CD4-positive, alpha-beta T cell (primary cell): ENCODE measurements around the gene GALNT18. TPM values are rescaled to one million over a fixed set of nuclear protein-coding genes. Genes with fewer than 3 reads are reported as not detected.

Experiments
- ATAC-seq: fragments of 200-7000 bp; cut with Tn5 transposase; one replicate; pipeline ENCODE4 v1.10.0; 2022; ENCODE audit warnings: mild to moderate bottlenecking; ENCODE audit not compliant: poor library complexity
- CTCF ChIA-PET: fragments of 350-600 bp; sonication (Branson Sonifier 250); formaldehyde crosslinking; loops from one replicate; lab custom pipeline; 2021; ENCODE audit warnings: antibody characterized with exemption, inconsistent platforms; lab: Charles Lee
- POLR2A ChIA-PET: fragments of 350-600 bp; sonication (Branson Sonifier 250); formaldehyde crosslinking; loops from one replicate; lab custom pipeline; 2021; ENCODE audit warnings: antibody characterized with exemption, inconsistent platforms; lab: Charles Lee
- DNase-seq, 14 experiments: peaks; one replicate each; pipeline ENCODE4 v3.0.0-alpha.2; 2013 to 2020; ENCODE audit warnings: mixed read lengths in 2 of 14
- H3K27ac ChIP-seq, 2 donors: one replicate each; pipeline versions ENCODE4 v1.5.1 to v1.7.0; 2013; ENCODE audit warnings: low read length in 2 of 2, low read depth in 1 of 2, mild to moderate bottlenecking in 1 of 2
- H3K27me3 ChIP-seq, 2 experiments: 1 replicate in 1 of 2; 2 replicates in 1 of 2; pipeline versions ENCODE4 v1.6.1 to v1.7.0; 2013; ENCODE audit warnings: low read length in 2 of 2, control low read depth in 1 of 2, mild to moderate bottlenecking in 1 of 2, moderate library complexity in 1 of 2; ENCODE audit not compliant: insufficient read depth in 2 of 2, control insufficient read depth in 1 of 2
- H3K36me3 ChIP-seq: one replicate; pipeline ENCODE4 v1.6.1; 2013; ENCODE audit warnings: low read length, control low read depth; ENCODE audit not compliant: insufficient read depth
- H3K4me1 ChIP-seq: one replicate; pipeline ENCODE4 v1.6.1; 2013; ENCODE audit warnings: low read length, control low read depth; ENCODE audit not compliant: insufficient read depth
- H3K4me3 ChIP-seq: one replicate; pipeline ENCODE4 v1.5.1; 2013; ENCODE audit warnings: mild to moderate bottlenecking, low read length, moderate library complexity
- H3K9me3 ChIP-seq, 2 experiments: 1 replicate in 1 of 2; 2 replicates in 1 of 2; pipeline versions ENCODE4 v1.6.1 to v1.7.0; 2013; ENCODE audit warnings: low read length in 2 of 2, mild to moderate bottlenecking in 2 of 2, control low read depth in 1 of 2, moderate library complexity in 1 of 2; ENCODE audit not compliant: control insufficient read depth in 1 of 2, insufficient read depth in 1 of 2
- H3K27ac Mint-ChIP-seq: one replicate; pipeline ENCODE4 v1.8.0; 2020; ENCODE audit warnings: mixed read lengths
- H3K27me3 Mint-ChIP-seq: one replicate; pipeline ENCODE4 v1.8.0; 2021; ENCODE audit warnings: mixed read lengths
- H3K36me3 Mint-ChIP-seq: one replicate; pipeline ENCODE4 v1.8.0; 2021; ENCODE audit warnings: low read depth, mixed read lengths
- H3K4me1 Mint-ChIP-seq: one replicate; pipeline ENCODE4 v1.8.0; 2021; ENCODE audit warnings: low read depth, mixed read lengths
- H3K4me3 Mint-ChIP-seq: one replicate; pipeline ENCODE4 v1.8.0; 2020; ENCODE audit warnings: mild to moderate bottlenecking, mixed read lengths
- H3K9me3 Mint-ChIP-seq: one replicate; pipeline ENCODE4 v1.8.0; 2020; ENCODE audit warnings: mixed read lengths
- intact Hi-C, 2 experiments: fragments of 100-400 bp; cut with DNase I in 1 of 2; cut with micrococcal nuclease in 1 of 2; formaldehyde crosslinking; loops; one replicate each; pipeline versions ENCODE4 v1.15.1 to v1.9.0; 2023 to 2025; cut with DNase I, micrococcal nuclease
- total RNA-seq, 174 experiments: library from RNA in 2 of 174; stranded (reverse) in 2 of 174; gene quantifications; one replicate each; pipeline ENCODE4 v1.2.3 and lab custom pipeline; 2021 to 2026
- TF ChIP-seq, protein P1 (sequence below): fragments of 200-600 bp; IDR thresholded peaks from one replicate; pipeline ENCODE4 v1.8.0; 2022; ENCODE audit warnings: antibody characterized with exemption, mild to moderate bottlenecking

GALNT18 gene
- total RNA-seq, 2 experiments from 2014 or later: 0.08 TPM; not detected in 1

DNA sequence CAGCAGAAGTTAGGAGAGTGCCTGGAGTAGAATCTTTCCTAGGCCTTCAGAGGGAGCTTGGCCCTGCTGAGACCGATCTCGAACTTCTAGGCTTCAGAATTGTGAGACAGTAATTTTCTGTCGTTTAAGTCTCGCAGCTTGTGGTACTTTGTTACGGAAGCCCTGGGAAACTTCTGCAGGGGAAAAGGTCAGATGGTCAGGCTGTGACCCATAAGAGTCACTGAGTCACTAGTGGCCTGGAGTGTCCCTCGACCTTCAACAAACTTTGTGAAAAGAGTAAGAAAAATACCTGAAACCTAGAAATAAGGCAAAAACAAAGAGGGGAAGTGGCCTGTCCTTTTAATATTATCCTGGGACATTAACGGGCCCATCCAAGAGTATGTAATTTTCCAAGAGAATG is 303.3 kb downstream of the GALNT18 start:
- Mint-ChIP-seq H3K9me3 (peaks cover 6% of the 10 kb centered on the region), H3K36me3 (no peaks in the 10 kb centered on the region), H3K4me3 (no peak overlapping the region), H3K4me1 (no peaks in the 10 kb centered on the region), H3K27ac (no peak overlapping the region), H3K27me3 (no peaks in the 10 kb centered on the region)
- ATAC-seq (no peak), DNase-seq (no peak)
- CTCF ChIA-PET: no interaction called here
- Histone ChIP-seq H3K27me3 (no peaks in the 10 kb centered on the region), H3K36me3 (no peaks in the 10 kb centered on the region), H3K27ac (no peak overlapping the region), H3K4me3 (no peak overlapping the region), H3K9me3 (peaks cover 4 to 9% of the 10 kb centered on the region in 2 experiments), H3K4me1 (no peaks in the 10 kb centered on the region)
- POLR2A ChIA-PET: no interaction called here
- TF ChIP-seq, protein P1, sequence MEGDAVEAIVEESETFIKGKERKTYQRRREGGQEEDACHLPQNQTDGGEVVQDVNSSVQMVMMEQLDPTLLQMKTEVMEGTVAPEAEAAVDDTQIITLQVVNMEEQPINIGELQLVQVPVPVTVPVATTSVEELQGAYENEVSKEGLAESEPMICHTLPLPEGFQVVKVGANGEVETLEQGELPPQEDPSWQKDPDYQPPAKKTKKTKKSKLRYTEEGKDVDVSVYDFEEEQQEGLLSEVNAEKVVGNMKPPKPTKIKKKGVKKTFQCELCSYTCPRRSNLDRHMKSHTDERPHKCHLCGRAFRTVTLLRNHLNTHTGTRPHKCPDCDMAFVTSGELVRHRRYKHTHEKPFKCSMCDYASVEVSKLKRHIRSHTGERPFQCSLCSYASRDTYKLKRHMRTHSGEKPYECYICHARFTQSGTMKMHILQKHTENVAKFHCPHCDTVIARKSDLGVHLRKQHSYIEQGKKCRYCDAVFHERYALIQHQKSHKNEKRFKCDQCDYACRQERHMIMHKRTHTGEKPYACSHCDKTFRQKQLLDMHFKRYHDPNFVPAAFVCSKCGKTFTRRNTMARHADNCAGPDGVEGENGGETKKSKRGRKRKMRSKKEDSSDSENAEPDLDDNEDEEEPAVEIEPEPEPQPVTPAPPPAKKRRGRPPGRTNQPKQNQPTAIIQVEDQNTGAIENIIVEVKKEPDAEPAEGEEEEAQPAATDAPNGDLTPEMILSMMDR: no peak
- intact Hi-C loops: no loop called here

DNA sequence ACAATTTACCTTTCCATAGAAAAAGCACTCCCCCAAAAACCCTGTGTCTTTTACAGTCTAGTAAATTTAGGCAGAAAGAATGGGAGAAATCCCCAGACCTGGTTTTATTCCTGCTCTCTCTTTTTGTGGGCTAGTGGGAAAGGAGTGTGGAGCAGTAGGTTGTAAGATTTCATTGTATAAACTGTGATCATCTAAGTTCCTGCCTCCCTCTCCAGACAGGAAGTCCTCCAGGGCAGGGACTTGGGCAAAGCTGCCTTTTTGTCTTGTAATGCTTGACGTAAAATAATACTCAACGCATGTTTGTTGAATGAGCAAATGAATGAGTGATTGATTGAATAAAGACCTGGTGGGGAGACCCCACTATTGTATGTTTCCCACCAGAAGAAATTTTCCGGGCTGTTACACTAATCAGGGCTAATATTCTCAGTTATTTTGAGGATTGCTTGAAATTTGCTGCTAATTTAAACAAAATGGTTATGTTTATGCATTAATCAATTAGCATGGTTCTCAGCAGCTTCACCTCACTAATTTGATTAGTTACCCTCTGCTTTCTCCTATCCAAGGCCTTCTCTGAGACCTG is 305.1 kb downstream of the GALNT18 start:
- Histone ChIP-seq H3K27ac (no peak overlapping the region), H3K4me1 (no peaks in the 10 kb centered on the region), H3K4me3 (no peak overlapping the region), H3K9me3 (peaks cover 0 to 4% of the 10 kb centered on the region in 2 experiments), H3K36me3 (no peaks in the 10 kb centered on the region), H3K27me3 (no peaks in the 10 kb centered on the region)
- TF ChIP-seq, protein P1: no peak
- DNase-seq: no peak
- Mint-ChIP-seq H3K9me3 (no peaks in the 10 kb centered on the region), H3K27me3 (no peaks in the 10 kb centered on the region), H3K36me3 (no peaks in the 10 kb centered on the region), H3K4me1 (no peaks in the 10 kb centered on the region), H3K4me3 (no peak overlapping the region), H3K27ac (no peak overlapping the region)
- no peak for ATAC-seq
- ChIA-PET CTCF (no interaction called here), POLR2A (no interaction called here)
- intact Hi-C loops: no loop called here

GRCh38 chr11:11313902-11314692 is 307.7 kb downstream of the GALNT18 start:
- TF ChIP-seq, protein P1: no peak
- CTCF ChIA-PET: interaction anchor here (1.9 kb wide), 1 partner anchor 10 kb away, joined by 4 read pairs; no protein-coding TSS in a partner anchor
- ATAC-seq (no peak), DNase-seq (no peak)
- intact Hi-C loops: no loop called here
- peaks cover 7% of the 10 kb centered on the region for H3K4me1 Mint-ChIP-seq
- no peaks in the 10 kb centered on the region for H3K27me3 Mint-ChIP-seq
- no peak overlapping the region for H3K27ac ChIP-seq
- no peaks in the 10 kb centered on the region for H3K9me3 ChIP-seq
- H3K4me1 ChIP-seq: peaks cover 5% of the 10 kb centered on the region
- no peak overlapping the region for H3K4me3 Mint-ChIP-seq
- H3K36me3 Mint-ChIP-seq: no peaks in the 10 kb centered on the region
- POLR2A ChIA-PET: interaction anchor here (0.6 kb wide), 1 partner anchor 106 kb away, joined by 3 read pairs; no protein-coding TSS in a partner anchor
- peaks cover 5% of the 10 kb centered on the region for H3K9me3 Mint-ChIP-seq
- H3K4me3 ChIP-seq: no peak overlapping the region
- no peaks in the 10 kb centered on the region for H3K36me3 ChIP-seq
- no peak overlapping the region for H3K27ac Mint-ChIP-seq
- no peaks in the 10 kb centered on the region for H3K27me3 ChIP-seq
